Naive B cell (primary cell): ENCODE measurements around the gene CARS2. TPM values are rescaled to one million over a fixed set of nuclear protein-coding genes. Genes with fewer than 3 reads are reported as not detected.

Source experiments
- ATAC-seq, 2 donors: fragments of 150-1000 bp; cut with Tn5 transposase; 2 replicates each; pipeline ENCODE4 v1.10.0; 2021; ENCODE audit warnings: low read depth in 2 of 2, mild to moderate bottlenecking in 2 of 2, moderate library complexity in 2 of 2
- DNase-seq: peaks from one replicate; pipeline ENCODE4 v3.0.0; 2022
- H3K27ac Mint-ChIP-seq, 6 donors: one replicate each; pipeline ENCODE4 v1.8.0; 2020 to 2022; ENCODE audit warnings: mild to moderate bottlenecking in 6 of 6, mixed read lengths in 6 of 6, moderate library complexity in 5 of 6, inconsistent platforms in 2 of 6
- H3K27me3 Mint-ChIP-seq, 3 donors: one replicate each; pipeline ENCODE4 v1.8.0; 2021 to 2022; ENCODE audit warnings: mixed read lengths in 3 of 3, mild to moderate bottlenecking in 1 of 3
- H3K36me3 Mint-ChIP-seq, 2 donors: one replicate each; pipeline ENCODE4 v1.8.0; 2020 to 2022; ENCODE audit warnings: mixed read lengths in 2 of 2, inconsistent platforms in 1 of 2, mild to moderate bottlenecking in 1 of 2
- H3K4me1 Mint-ChIP-seq, 3 donors: one replicate each; pipeline ENCODE4 v1.8.0; 2020 to 2022; ENCODE audit warnings: mixed read lengths in 3 of 3, inconsistent platforms in 1 of 3, mild to moderate bottlenecking in 1 of 3, moderate library complexity in 1 of 3
- H3K4me3 Mint-ChIP-seq, 8 donors: one replicate each; pipeline ENCODE4 v1.8.0; 2020 to 2022; ENCODE audit warnings: mild to moderate bottlenecking in 8 of 8, mixed read lengths in 8 of 8, moderate library complexity in 8 of 8, inconsistent platforms in 2 of 8
- H3K9me3 Mint-ChIP-seq, 7 donors: one replicate each; pipeline ENCODE4 v1.8.0; 2020 to 2022; ENCODE audit warnings: mixed read lengths in 7 of 7, mild to moderate bottlenecking in 5 of 7, inconsistent platforms in 2 of 7, moderate library complexity in 1 of 7
- polyA plus RNA-seq, 6 donors: library from polyadenylated mRNA; unstranded; fragments of 300-500 nt; fragmentation: Illumina TruSeq; gene quantifications; one replicate each; pipeline ENCODE4 v1.2.3, GENCODE V29; 2021; ENCODE audit warnings: low read depth in 6 of 6

CARS2 gene
- polyA plus RNA-seq, 6 donors from 2014 or later = 44.4 to 69.8 (median 52.9) TPM

GRCh38 chr13:110652231-110652730, 53.6 kb downstream of the CARS2 start:
- ATAC-seq = peak; percentile 51 to 57
- peak; percentile 17 for DNase-seq
- peak overlapping the region; percentile 42 to 88 (median 58) for H3K4me3 Mint-ChIP-seq
- no peaks in the 10 kb centered on the region for H3K27me3 Mint-ChIP-seq
- peaks cover 7% of the 10 kb centered on the region in 2 donors for H3K36me3 Mint-ChIP-seq
- H3K4me1 Mint-ChIP-seq = peaks cover 45 to 85% (median 70%) of the 10 kb centered on the region in 3 donors
- peak overlapping the region; percentile 14 to 90 (median 78) for H3K27ac Mint-ChIP-seq
- no peaks in the 10 kb centered on the region for H3K9me3 Mint-ChIP-seq

- peak overlapping the region in 5 of 6 donors; percentile 14 to 85 (median 78) for H3K27ac Mint-ChIP-seq
- ATAC-seq (no peak), DNase-seq (no peak)
- H3K27me3 Mint-ChIP-seq = no peaks in the 10 kb centered on the region
- peak overlapping the region in 7 of 8 donors; percentile 42 to 88 (median 63) for H3K4me3 Mint-ChIP-seq
- peaks cover 45 to 89% (median 67%) of the 10 kb centered on the region in 3 donors for H3K4me1 Mint-ChIP-seq
- no peaks in the 10 kb centered on the region for H3K9me3 Mint-ChIP-seq
- peaks cover 7% of the 10 kb centered on the region in 2 donors for H3K36me3 Mint-ChIP-seq
Observed at GRCh38 chr13:110651726-110652230, 54.1 kb downstream of the CARS2 start.

DNA sequence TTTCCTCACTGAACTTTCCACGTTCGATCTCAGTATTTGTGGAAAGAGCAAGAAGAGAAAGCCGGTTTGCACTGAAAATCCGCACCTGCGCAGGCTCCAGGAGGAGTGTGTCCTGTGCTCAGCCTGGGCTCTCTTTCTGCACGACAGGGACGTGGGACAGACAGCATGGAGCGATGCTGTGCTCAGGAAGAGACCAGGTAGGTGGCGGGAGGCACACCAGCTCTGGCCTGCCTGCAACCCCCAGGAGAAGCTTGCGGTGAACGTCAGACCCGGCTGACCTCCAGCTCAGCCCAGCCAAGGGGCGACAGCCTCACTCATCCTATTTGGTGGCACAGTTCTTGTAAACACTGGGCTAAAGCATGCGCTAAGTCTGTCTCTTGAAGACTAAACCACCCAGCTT, 54.6 kb downstream of the CARS2 start:
- Mint-ChIP-seq H3K4me3 (peak overlapping the region in 5 of 8 donors; percentile 38 to 88 (median 67)), H3K27ac (peak overlapping the region in 3 of 6 donors; percentile 24 to 85 (median 29)), H3K27me3 (no peaks in the 10 kb centered on the region), H3K4me1 (peaks cover 43 to 91% (median 62%) of the 10 kb centered on the region in 3 donors), H3K36me3 (peaks cover 7% of the 10 kb centered on the region in 2 donors), H3K9me3 (no peaks in the 10 kb centered on the region)
- no peak for ATAC-seq
- no peak for DNase-seq

- no peaks in the 10 kb centered on the region for H3K9me3 Mint-ChIP-seq
Observed at GRCh38 chr13:110650436-110650835, 55.5 kb downstream of the CARS2 start.

GRCh38 chr13:110649551-110649950, 56.4 kb downstream of the CARS2 start:
- Mint-ChIP-seq H3K9me3 (no peaks in the 10 kb centered on the region), H3K27me3 (no peaks in the 10 kb centered on the region), H3K4me1 (peaks cover 35 to 78% (median 58%) of the 10 kb centered on the region in 3 donors), H3K36me3 (peaks cover 7% of the 10 kb centered on the region in 2 donors), H3K27ac (peak overlapping the region in 1 of 6 donors; percentile 83), H3K4me3 (peak overlapping the region in 2 of 8 donors; percentile 37 to 43)
- no peak for ATAC-seq
- DNase-seq = no peak

More at GRCh38 chr13:110650436-110650835, 55.5 kb downstream of the CARS2 start:
- Mint-ChIP-seq H3K27me3 (no peaks in the 10 kb centered on the region), H3K4me3 (peak overlapping the region in 1 of 8 donors; percentile 39), H3K36me3 (peaks cover 7% of the 10 kb centered on the region in 2 donors), H3K4me1 (peaks cover 39 to 87% (median 58%) of the 10 kb centered on the region in 3 donors), H3K27ac (no peak overlapping the region)
- no peak for ATAC-seq
- no peak for DNase-seq

DNA sequence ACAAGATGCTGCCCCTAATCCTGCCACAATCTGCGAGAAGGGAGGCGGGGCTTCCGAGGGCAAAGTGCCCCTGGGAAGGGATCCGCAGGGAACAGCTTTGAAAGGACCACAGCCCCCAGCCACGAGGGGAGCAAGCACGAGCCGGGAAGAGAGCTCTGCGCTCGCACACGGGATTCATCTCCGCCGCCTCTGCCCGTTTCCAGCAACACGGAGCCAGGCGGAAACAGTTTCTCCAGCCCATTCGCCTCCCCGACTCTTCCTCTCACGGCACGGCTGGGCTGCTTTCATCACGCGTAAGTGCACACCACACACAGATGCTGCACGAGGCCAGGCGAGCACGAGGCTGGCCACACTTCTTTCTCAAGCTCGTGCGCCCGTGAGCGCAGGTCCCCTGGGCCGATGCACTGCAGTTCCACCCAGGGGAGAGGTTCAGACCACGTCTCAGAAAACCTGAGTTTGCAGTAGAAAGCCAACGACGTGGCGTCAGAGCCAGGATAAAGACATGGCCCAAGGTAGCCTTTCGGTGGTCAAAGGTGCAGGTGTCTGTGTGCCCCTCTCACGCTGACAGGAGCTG, 57.0 kb downstream of the CARS2 start:
- no peak overlapping the region for H3K27ac Mint-ChIP-seq
- no peaks in the 10 kb centered on the region for H3K9me3 Mint-ChIP-seq
- H3K4me3 Mint-ChIP-seq = peak overlapping the region in 4 of 8 donors; percentile 7 to 83 (median 34)
- H3K4me1 Mint-ChIP-seq = peaks cover 35 to 72% (median 57%) of the 10 kb centered on the region in 3 donors
- DNase-seq = no peak
- no peaks in the 10 kb centered on the region for H3K27me3 Mint-ChIP-seq
- H3K36me3 Mint-ChIP-seq = peaks cover 7% of the 10 kb centered on the region in 2 donors
- ATAC-seq = no peak

DNA sequence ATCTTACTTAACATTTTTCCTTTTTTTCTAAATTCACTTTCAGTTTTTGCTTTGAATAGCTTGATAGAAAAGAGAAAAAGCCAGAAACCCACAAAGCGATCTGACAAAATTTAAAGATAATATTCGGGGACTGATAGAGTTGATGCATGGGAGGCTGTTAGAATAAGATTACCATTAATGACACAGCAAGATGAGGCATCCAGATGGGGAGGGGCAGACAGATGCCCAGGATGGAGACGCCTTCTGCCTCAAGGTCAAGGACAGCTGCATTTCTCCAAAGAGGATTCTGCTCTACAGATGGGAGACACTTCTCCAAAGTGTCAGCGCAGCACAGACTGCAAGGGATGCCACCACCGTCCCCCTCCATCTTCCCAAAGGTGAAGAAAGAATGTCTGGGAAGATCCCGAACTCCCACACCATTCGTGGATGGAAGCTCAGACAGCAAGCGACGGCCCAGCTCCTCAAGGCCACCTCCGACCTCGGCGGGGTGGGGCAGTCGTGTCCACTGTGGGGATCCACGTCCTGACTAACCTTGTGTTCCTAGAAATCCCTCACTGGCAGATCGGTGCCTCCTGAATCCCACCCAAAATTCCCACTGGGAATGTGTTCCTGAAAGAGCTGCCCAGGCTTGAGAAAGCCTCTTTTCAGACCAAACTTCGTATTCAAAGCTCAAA, 57.6 kb downstream of the CARS2 start:
- Mint-ChIP-seq H3K27me3 (no peaks in the 10 kb centered on the region), H3K36me3 (peaks cover 7% of the 10 kb centered on the region in 2 donors), H3K9me3 (no peaks in the 10 kb centered on the region), H3K4me1 (peaks cover 30 to 65% (median 50%) of the 10 kb centered on the region in 3 donors), H3K4me3 (no peak overlapping the region), H3K27ac (peak overlapping the region in 2 of 6 donors; percentile 33 to 71)
- ATAC-seq (no peak), DNase-seq (no peak)

DNA sequence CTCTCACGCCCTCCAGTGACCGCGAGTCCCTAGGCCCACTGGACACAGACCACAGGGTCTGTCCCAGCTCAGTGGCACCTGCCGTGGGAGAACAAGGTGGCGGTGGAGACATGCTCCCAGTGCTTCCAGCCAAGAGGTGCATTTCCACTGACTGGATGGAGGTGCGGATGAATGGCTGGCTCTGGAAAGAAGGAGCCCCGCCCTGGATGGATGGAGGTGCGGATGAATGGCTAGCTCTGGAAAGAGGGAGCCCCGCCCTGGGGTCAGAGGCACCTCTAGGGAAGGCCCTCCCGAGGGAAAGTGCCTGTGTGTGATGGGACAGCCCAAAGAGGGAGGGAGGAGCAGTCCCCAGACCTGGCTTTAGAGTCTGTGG, 58.6 kb downstream of the CARS2 start:
- DNase-seq (no peak), ATAC-seq (no peak)
- no peaks in the 10 kb centered on the region for H3K9me3 Mint-ChIP-seq
- H3K27ac Mint-ChIP-seq = no peak overlapping the region
- H3K36me3 Mint-ChIP-seq = peaks cover 7% of the 10 kb centered on the region in 2 donors
- no peaks in the 10 kb centered on the region for H3K27me3 Mint-ChIP-seq
- H3K4me1 Mint-ChIP-seq = peaks cover 22 to 56% (median 42%) of the 10 kb centered on the region in 3 donors
- H3K4me3 Mint-ChIP-seq = no peak overlapping the region

GRCh38 chr13:110646442-110647364, 59.2 kb downstream of the CARS2 start:
- ATAC-seq (no peak), DNase-seq (no peak)
- H3K4me1 Mint-ChIP-seq = peaks cover 15 to 49% (median 35%) of the 10 kb centered on the region in 3 donors
- H3K9me3 Mint-ChIP-seq = no peaks in the 10 kb centered on the region
- H3K27me3 Mint-ChIP-seq = no peaks in the 10 kb centered on the region
- peaks cover 7% of the 10 kb centered on the region in 2 donors for H3K36me3 Mint-ChIP-seq
- no peak overlapping the region for H3K4me3 Mint-ChIP-seq
- H3K27ac Mint-ChIP-seq = no peak overlapping the region

DNA sequence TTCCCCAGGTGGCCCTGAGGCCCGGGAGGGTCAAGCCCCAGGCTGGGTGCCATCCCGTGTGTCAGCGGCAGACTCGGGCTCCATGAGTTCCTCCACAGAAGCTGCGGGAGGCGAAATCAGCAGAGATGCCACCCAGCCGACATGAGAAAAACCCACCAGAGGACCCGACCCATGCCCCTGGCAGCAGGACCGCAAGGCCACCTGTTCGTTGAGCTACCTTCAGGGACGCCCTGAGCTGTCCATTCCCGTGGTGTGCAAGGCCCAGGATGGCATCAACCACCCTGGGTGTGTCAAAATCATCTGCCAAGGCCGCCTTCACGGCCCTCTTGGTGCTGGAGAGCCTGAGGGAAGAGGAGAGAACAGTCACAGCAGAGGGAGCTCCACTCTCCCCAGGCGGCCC, 60.2 kb downstream of the CARS2 start:
- H3K27me3 Mint-ChIP-seq = no peaks in the 10 kb centered on the region
- no peaks in the 10 kb centered on the region for H3K9me3 Mint-ChIP-seq
- H3K36me3 Mint-ChIP-seq = peaks cover 7% of the 10 kb centered on the region in 2 donors
- peak overlapping the region in 2 of 6 donors; percentile 21 to 26 for H3K27ac Mint-ChIP-seq
- H3K4me3 Mint-ChIP-seq = no peak overlapping the region
- peaks cover 11 to 40% (median 26%) of the 10 kb centered on the region in 3 donors for H3K4me1 Mint-ChIP-seq
- DNase-seq = no peak
- ATAC-seq = no peak

DNA sequence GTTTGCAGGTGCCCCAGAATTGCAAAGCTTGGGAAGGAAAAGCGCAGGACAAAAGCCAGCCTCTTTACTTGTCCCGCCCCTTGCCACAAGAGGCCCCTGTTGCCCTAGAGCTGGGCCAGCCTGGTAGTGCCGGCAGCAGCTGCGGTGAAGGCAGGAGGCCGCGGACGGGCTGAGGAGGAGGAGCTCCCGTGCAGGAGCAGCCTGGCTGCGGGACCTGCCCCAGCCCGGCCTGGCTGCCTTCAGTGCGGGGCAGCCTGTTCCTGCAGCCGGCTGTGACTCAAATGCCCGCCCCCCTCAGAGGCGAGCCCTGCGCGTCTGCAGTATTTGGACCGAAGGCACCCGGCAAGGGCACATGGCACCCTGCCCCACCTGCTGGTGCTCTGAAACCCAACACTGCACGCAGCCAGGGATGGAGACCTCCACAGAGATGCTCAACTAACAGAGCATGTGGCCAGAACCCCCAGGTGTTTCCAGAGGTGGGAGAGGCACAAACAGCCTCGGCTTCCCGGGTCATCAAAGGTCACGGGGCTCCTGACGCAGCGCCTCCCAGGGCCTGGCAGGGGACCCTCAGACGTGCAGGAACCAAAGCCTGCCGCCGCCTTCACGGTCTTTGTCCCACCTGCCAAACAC, 60.9 kb downstream of the CARS2 start:
- Mint-ChIP-seq H3K36me3 (peaks cover 7% of the 10 kb centered on the region in 2 donors), H3K27me3 (no peaks in the 10 kb centered on the region), H3K9me3 (no peaks in the 10 kb centered on the region), H3K4me1 (peaks cover 11 to 39% (median 23%) of the 10 kb centered on the region in 3 donors), H3K4me3 (peak overlapping the region in 5 of 8 donors; percentile 16 to 84 (median 23)), H3K27ac (peak overlapping the region in 3 of 6 donors; percentile 29 to 94 (median 63))
- ATAC-seq (peak; percentile 96 to 97), DNase-seq (peak; percentile 72)

DNA sequence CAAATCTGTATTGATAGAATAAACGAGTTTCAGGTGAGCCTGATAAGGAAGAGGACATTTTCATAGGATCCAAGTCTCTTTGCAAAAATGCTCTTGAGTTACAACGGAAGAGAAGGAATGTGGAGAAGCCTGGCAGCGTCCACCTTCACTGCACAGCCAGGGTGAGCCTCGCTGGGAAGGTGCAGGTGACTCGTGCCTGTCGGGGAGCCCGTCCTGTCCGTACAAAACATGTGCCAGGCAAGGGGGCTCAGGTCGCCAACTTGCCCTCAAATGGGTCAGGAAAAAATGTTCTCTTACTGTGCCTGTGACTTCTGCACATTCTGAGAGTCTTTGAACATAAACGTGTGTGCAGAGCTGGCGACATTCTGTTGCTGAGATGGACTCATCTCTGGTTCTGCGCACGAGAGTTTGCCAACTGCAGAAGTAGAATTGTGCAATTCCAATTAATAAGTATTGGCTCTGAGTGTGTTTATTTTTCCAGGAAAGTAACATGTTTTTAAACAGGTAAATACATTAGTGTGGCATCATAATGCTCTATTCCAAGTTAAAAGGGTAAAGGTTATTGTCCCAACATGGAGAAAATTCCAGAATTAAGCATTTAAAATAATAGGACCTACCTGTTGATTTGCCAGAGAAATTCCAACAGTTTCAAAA, 62.0 kb downstream of the CARS2 start:
- H3K4me3 Mint-ChIP-seq = peak overlapping the region in 1 of 8 donors; percentile 66
- H3K4me1 Mint-ChIP-seq = peaks cover 4 to 31% (median 20%) of the 10 kb centered on the region in 3 donors

More for the DNA sequence above, 62.0 kb downstream of the CARS2 start:
- no peaks in the 10 kb centered on the region for H3K9me3 Mint-ChIP-seq
- no peak overlapping the region for H3K27ac Mint-ChIP-seq
- ATAC-seq (no peak), DNase-seq (no peak)
- peaks cover under 1 to 4% of the 10 kb centered on the region in 2 donors for H3K36me3 Mint-ChIP-seq
- no peaks in the 10 kb centered on the region for H3K27me3 Mint-ChIP-seq
